Thymus (tissue), 2 donors: ENCODE data around the gene PIP5K1A. TPM values are rescaled to one million over a fixed set of nuclear protein-coding genes. Genes with fewer than 3 reads are reported as not detected.

Source experiments
- polyA plus RNA-seq: library from polyadenylated mRNA; stranded (reverse); fragments of 200-250 nt; gene quantifications from one replicate; pipeline ENCODE4 v1.2.3, GENCODE V29; 2013
- total RNA-seq: library from RNA; stranded (reverse); fragments of 120-200 nt; gene quantifications from one replicate; pipeline ENCODE4 v1.2.4, GENCODE V29; 2013
- donor health status: healthy.

PIP5K1A gene
- total and polyA plus RNA-seq, 2 donors: 29.8 to 30.7 TPM

Other genes starting within 250 kb of the PIP5K1A start
- gene CERS2, start 223.7 kb upstream of the PIP5K1A start, total RNA-seq: 55.6 TPM
- 76.3 TPM for gene CERS2, start 223.7 kb upstream of the PIP5K1A start, polyA plus RNA-seq
- 0.14 TPM for gene ANXA9, start 216.3 kb upstream of the PIP5K1A start, total RNA-seq
- gene ANXA9, start 216.3 kb upstream of the PIP5K1A start, polyA plus RNA-seq: 2.1 TPM
- gene MINDY1, start 191.7 kb upstream of the PIP5K1A start, total RNA-seq: 3.5 TPM
- gene MINDY1, start 191.7 kb upstream of the PIP5K1A start, polyA plus RNA-seq: 4.8 TPM
- gene PRUNE1, start 190.1 kb upstream of the PIP5K1A start, total RNA-seq: 16.2 TPM
- 16.7 TPM for gene PRUNE1, start 190.1 kb upstream of the PIP5K1A start, polyA plus RNA-seq
- gene BNIPL, start 162.0 kb upstream of the PIP5K1A start, total RNA-seq: 0.52 TPM
- gene BNIPL, start 162.0 kb upstream of the PIP5K1A start, polyA plus RNA-seq: 6.2 TPM
- 0.80 TPM for gene C1orf56, start 150.8 kb upstream of the PIP5K1A start, total RNA-seq
- 2.1 TPM for gene C1orf56, start 150.8 kb upstream of the PIP5K1A start, polyA plus RNA-seq
- 92.0 TPM for gene CDC42SE1, start 138.9 kb upstream of the PIP5K1A start, total RNA-seq
- gene CDC42SE1, start 138.9 kb upstream of the PIP5K1A start, polyA plus RNA-seq: 95.9 TPM
- 10.8 TPM for gene MLLT11, start 138.2 kb upstream of the PIP5K1A start, total RNA-seq
- gene MLLT11, start 138.2 kb upstream of the PIP5K1A start, polyA plus RNA-seq: 6.6 TPM
- gene GABPB2, start 127.8 kb upstream of the PIP5K1A start, total RNA-seq: 18.9 TPM
- gene GABPB2, start 127.8 kb upstream of the PIP5K1A start, polyA plus RNA-seq: 8.5 TPM
- gene SEMA6C, start 51.9 kb upstream of the PIP5K1A start, total RNA-seq: 1.5 TPM
- gene SEMA6C, start 51.9 kb upstream of the PIP5K1A start, polyA plus RNA-seq: 24.3 TPM
- 30.0 TPM for gene TNFAIP8L2, start 41.9 kb upstream of the PIP5K1A start, total RNA-seq
- gene TNFAIP8L2, start 41.9 kb upstream of the PIP5K1A start, polyA plus RNA-seq: 32.8 TPM
- 11.9 TPM for gene LYSMD1, start 32.6 kb upstream of the PIP5K1A start, total RNA-seq
- gene LYSMD1, start 32.6 kb upstream of the PIP5K1A start, polyA plus RNA-seq: 7.7 TPM
- gene SCNM1, start 32.4 kb upstream of the PIP5K1A start, total RNA-seq: 63.8 TPM
- 75.2 TPM for gene SCNM1, start 32.4 kb upstream of the PIP5K1A start, polyA plus RNA-seq
- 0.38 TPM for gene TMOD4, start 22.6 kb upstream of the PIP5K1A start, total RNA-seq
- gene TMOD4, start 22.6 kb upstream of the PIP5K1A start, polyA plus RNA-seq: 1.0 TPM
- gene VPS72, start 8.4 kb upstream of the PIP5K1A start, total RNA-seq: 47.2 TPM
- gene VPS72, start 8.4 kb upstream of the PIP5K1A start, polyA plus RNA-seq: 40.2 TPM
- 272 TPM for gene PSMD4, start 56.2 kb downstream of the PIP5K1A start, total RNA-seq
- 157 TPM for gene PSMD4, start 56.2 kb downstream of the PIP5K1A start, polyA plus RNA-seq
- gene ZNF687, start 83.7 kb downstream of the PIP5K1A start, total RNA-seq: 9.8 TPM
- 11.1 TPM for gene ZNF687, start 83.7 kb downstream of the PIP5K1A start, polyA plus RNA-seq
- 29.0 TPM for gene PI4KB, start 128.9 kb downstream of the PIP5K1A start, total RNA-seq
- 31.8 TPM for gene PI4KB, start 128.9 kb downstream of the PIP5K1A start, polyA plus RNA-seq
- 89.4 TPM for gene RFX5, start 148.7 kb downstream of the PIP5K1A start, total RNA-seq
- 32.9 TPM for gene RFX5, start 148.7 kb downstream of the PIP5K1A start, polyA plus RNA-seq
- 6.1 TPM for gene SELENBP1, start 174.2 kb downstream of the PIP5K1A start, total RNA-seq
- gene SELENBP1, start 174.2 kb downstream of the PIP5K1A start, polyA plus RNA-seq: 6.4 TPM
- 345 TPM for gene PSMB4, start 201.0 kb downstream of the PIP5K1A start, total RNA-seq
- 371 TPM for gene PSMB4, start 201.0 kb downstream of the PIP5K1A start, polyA plus RNA-seq